NCI-H345 treated with DMSO at 0.1 percent for 48 hours (cell line): ENCODE measurements around the gene COX6A2.
"Not testable (repeated sequence)": the region's sequence is repeated elsewhere in the genome, so short reads cannot be mapped to it uniquely, and the experiment has no call there.

Experiments used
- DNase-seq: peaks from one replicate; lab custom pipeline; 2025; ENCODE audit not compliant: unreplicated experiment; lab: John Stamatoyannopoulos, UW

COX6A2 gene

GRCh38 chr16:31438414-31438813, 10.3 kb upstream of the COX6A2 start:
- DNase-seq, result no peak

DNA sequence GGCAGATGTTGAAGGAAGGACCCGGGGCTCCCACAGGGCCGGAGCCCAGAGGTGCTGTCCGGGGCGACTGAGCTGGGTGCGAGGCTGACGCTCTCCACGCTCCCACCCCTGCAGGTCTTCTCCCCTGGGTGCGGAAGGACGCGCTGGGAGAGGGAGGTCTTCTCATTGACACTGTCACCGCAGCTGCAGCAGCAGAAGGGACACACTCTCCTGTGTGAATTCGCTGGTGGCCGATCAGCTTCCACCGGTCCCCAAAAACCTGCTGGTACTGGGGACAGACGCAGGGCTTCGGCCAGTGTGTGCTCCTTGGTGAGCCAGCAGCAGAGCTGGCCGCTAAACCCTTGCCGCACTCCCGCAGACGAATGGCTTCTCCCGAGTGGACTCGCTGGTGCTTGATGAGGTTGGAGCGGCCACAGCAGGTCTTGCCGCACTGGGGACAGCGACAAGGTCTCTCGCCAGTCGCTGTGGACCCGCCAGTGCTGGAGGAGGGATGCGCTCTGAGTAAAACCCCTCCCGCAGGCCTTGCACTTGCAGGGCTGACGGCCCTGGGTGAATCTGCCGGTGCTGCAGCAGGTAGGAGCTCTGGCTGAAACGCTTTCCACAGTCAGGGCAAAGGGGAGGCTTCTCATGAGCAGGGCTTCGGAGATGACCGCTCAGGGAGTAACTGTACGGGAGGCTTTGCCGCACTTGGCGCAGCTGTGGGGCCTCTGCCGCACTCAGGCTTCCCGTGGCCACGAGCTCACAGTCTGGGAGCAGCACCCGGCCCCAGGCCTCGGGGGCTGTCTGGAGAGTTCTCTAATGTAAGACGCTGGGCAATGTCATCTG, 8.3 kb upstream of the COX6A2 start:
- DNase-seq, result no peak

GRCh38 chr16:31435341-31436220, 7.4 kb upstream of the COX6A2 start:
- DNase-seq, result no peak

DNA sequence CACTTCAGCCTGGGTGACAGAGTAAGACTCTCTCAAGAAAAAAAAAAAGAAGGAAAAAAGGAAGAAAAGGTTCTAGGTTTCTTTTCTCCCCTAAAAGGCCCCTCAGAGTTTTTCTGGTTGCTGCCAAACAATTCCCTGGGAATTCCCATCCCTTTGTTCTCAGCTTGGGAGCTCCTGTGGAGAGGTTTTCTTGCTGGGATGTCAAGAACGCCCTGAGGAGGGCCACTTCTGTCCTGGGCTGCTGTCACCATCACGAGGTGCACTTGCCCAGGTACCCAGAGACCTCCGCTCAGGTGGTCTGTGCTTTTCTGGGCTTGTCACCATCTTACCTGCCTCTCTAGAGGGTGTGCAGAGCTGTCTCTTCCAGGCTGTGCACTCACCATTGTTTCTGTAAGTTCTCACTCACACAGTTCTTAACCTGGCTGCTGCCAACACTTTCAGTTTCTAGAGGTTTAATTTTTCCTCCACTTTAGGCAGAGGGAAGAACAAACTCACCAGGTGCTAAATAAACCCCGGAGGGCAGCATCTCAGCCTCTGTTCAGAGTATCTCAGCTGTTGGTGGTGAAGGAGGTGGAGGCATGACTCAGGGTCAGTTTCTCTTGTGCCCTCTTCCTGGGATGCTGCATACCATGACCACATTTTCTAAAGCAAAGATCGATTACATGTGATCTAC, 2.4 kb upstream of the COX6A2 start:
- no peak for DNase-seq

GRCh38 chr16:31429796-31430195, 1.6 kb upstream of the COX6A2 start:
- no peak for DNase-seq

DNA sequence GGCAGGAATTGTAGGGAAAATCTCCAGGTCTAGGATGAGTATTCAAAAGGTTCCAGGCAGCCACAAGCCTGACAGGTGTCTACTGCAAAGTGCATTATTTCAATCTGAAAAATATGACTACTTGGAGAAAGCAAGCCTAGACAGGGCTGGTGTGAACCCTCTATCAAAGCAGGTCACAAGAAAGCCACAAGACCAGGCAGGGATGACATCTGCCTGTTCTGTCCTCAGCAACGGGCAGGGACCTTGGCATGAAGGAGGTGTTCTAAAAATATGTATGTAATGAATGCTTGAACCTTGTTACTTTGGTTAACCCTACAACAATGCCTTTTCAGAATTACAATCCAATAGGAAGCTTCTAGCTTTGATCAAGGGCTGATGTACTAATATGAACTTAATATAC, 1.2 kb upstream of the COX6A2 start:
- no peak for DNase-seq

DNA sequence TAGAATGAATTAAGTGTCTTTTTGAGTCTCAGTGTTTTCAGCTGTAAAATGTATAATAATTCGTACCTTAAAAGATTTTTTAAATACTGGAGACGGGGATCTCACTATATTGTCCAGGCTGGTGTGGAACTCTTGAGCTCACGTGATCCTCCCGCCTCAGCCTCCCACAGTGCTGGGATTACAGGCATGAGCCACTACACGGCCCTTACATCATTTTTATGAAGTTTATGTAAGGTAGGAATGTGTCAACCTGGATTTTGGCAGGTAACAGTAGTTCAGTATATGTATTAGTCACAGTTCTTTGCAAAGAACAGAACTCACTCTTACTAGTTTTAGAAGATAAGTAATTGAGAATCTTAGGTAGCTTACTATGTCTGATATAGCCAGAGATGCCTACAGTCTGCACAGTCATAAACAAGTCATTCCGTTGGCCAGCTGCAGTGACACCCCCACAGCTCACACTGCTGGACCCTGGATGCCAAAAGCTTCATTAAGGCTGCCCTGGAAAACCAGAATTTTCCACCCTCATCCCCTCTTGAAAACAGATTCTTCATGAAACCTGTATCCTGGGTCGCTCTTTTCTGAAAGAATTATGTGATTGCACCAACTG, 583 bp upstream of the COX6A2 start:
- no peak for DNase-seq

DNA sequence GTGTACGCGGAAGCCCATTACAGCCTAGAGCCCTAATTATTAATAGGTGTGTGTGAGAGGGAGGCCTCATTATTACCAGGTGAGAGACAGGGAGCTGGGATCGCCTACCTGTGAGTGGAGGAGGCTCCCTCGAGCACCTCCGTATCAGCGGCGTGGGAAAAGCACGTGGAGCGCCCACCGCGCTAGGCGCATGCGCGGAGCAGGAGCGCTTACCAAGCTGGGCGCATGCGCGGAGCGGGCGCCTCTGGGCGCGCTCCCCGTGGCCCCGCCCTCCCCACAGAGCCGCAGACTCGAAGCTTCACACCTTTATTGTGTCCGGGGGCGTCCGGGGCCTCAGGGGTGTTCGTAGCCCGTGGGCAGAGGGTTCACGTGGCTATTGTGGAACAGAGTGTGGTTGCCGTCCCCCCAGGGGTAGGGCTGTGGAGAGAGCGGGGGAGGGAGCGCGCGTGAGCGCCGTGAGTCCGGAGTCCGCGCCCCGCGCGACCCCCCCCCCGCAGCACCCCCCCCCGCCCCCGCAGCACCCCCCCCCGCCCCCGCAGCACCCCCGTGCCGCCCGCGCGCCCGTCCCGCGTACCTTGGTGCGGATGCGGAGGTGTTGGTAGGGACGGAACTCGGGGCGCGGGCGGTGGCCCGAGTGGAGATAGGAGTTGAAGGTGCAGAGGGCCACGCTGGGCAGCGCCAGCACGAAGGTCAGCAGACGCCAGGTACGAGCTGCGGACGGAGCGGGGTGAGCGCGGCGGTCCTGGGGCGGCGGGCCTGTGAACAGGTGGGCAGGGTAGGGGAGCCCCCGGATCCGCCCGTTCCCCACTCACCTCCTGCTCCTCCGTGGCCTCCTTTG, 500 bp downstream of the COX6A2 start:
- no peak for DNase-seq

GRCh38 chr16:31423801-31424200, 4.4 kb downstream of the COX6A2 start:
- DNase-seq, result no peak

- DNase-seq, result no peak
These were observed 4.9 kb downstream of the COX6A2 start for GRCh38 chr16:31423241-31423640.

DNA sequence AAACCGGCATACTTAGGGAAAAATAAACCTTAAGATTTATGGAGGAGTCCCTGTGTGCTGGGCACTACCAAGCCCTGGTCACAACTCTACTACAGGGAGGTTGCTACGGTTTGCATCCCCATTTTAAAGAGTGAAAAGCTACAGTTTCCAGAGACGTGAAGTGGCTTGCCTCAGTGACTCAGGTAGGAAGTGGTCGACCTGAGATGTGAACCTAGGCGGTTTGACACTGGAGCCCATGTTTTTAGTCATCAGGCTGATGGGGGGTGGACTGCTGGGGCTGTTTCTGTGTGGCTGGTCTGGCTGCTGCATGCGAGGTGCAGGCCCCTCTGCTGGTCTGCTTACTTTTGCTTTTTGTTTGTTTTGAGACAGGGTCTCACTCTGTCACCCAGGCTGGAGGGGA, 6.6 kb downstream of the COX6A2 start:
- no peak for DNase-seq

GRCh38 chr16:31420037-31420436, 8.1 kb downstream of the COX6A2 start:
- no peak for DNase-seq

- DNase-seq, result no peak
These were observed 10.2 kb downstream of the COX6A2 start for GRCh38 chr16:31417916-31418315.

DNA sequence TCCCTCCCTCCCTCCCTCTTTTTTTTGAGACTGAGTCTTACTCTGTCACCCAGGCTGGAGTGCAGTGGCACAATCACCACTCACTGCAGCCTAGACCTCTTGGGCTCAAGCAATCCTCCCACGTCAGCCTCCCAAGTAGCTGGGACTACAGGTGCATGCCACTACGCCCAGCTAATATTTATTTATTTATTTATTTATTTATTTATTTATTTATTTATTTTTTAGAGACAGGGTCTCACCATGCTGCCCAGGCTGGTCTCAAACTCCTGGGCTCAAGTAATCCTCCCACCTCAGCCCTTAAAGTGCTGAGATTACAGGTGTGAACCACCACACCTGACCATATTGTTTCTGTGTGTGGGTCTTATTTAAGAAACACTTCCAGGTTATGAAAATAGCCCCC, 11.1 kb downstream of the COX6A2 start:
- DNase-seq, result not testable (repeated sequence)

DNA sequence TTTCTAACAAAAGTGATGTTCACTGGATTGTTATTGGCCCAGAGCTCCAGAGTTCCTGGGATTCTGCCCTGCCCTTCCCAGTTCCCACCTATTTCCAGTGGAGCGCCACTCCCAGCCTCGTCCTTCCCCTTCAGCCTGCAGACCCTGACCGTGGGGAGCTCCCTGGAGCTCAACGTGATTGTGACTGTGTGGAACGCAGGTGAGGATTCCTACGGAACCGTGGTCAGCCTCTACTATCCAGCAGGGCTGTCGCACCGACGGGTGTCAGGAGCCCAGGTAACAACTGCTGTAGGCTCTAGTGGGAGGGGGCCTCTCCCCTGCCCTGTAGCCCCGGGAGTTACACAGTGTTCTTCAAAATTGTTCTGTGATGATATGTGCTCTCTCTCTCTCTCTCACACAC, 11.8 kb downstream of the COX6A2 start:
- no peak for DNase-seq

- no peak for DNase-seq
These were observed 13.5 kb downstream of the COX6A2 start for GRCh38 chr16:31414706-31415105.

GRCh38 chr16:31413943-31414342, 14.2 kb downstream of the COX6A2 start:
- no peak for DNase-seq

DNA sequence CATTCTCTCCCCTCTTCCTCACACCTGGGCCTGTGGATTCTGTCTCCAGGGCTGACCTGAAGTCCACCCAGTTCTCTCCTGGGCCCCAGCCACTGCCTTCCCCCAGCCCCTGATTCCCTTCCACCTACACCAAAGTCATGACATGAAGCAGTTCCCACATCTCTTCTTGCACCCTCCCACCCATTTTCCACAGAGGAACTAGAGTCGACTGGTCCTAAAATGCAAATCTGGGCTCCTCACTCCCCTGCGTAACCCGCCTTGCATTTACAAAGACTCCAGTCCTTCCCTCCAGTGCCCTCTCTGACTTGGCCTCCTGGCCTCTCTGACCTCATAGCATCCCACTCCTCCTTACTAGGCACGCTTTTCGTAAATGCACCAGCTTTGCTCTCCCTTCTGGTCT, 14.8 kb downstream of the COX6A2 start:
- no peak for DNase-seq

DNA sequence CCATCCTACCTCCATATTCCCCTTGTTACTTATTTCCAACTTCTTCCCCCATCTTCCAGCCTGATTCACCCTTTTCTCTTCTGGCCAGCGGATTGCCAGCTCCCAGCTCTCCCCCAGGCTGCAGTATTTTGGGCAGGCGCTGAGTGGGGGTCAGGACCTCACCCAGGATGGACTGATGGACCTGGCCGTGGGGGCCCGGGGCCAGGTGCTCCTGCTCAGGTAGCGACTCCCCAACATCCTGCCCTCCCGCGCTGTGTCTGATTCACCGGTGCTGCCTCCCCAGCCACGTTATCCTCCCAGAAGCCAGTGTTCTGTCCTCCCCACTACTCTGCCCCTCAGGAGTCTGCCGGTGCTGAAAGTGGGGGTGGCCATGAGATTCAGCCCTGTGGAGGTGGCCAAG, 15.4 kb downstream of the COX6A2 start:
- no peak for DNase-seq
